HUES48 (cell line): ENCODE data around the gene ALPL.
A peak's percentile ranks its signal among the peaks of the same experiment; 100 is the strongest.

Source experiments
- H3K27ac ChIP-seq: one replicate; pipeline ENCODE4 v1.7.0; 2013; ENCODE audit warnings: low read depth, low read length, inconsistent platforms
- H3K27me3 ChIP-seq: 2 replicates; pipeline ENCODE4 v1.6.1; 2013; ENCODE audit warnings: mild to moderate bottlenecking, low read length; ENCODE audit not compliant: control insufficient read depth, insufficient read depth
- H3K36me3 ChIP-seq: 2 replicates; pipeline ENCODE4 v1.6.1; 2013; ENCODE audit warnings: low read length; ENCODE audit not compliant: control insufficient read depth, insufficient read depth
- H3K4me1 ChIP-seq: 2 replicates; pipeline ENCODE4 v1.6.1; 2013; ENCODE audit warnings: mild to moderate bottlenecking, low read length; ENCODE audit not compliant: control insufficient read depth, insufficient read depth
- H3K4me3 ChIP-seq: 2 replicates; pipeline ENCODE4 v1.5.1; 2013; ENCODE audit warnings: mild to moderate bottlenecking, low read depth, low read length
- H3K9ac ChIP-seq: 2 replicates; pipeline ENCODE4 v1.6.1; 2013; ENCODE audit warnings: mild to moderate bottlenecking, low read depth, low read length, moderate library complexity
- H3K9me3 ChIP-seq: 2 replicates; pipeline ENCODE4 v1.6.1; 2013; ENCODE audit warnings: low read length; ENCODE audit not compliant: control insufficient read depth, insufficient read depth

The ALPL gene

GRCh38 chr1:21601278-21602048 lies 92.2 kb downstream of the ALPL start:
- Histone ChIP-seq H3K27ac (no peak overlapping the region), H3K9me3 (no peaks in the 10 kb centered on the region), H3K9ac (no peak overlapping the region), H3K36me3 (no peaks in the 10 kb centered on the region), H3K4me1 (no peaks in the 10 kb centered on the region), H3K27me3 (no peaks in the 10 kb centered on the region), H3K4me3 (no peak overlapping the region)

GRCh38 chr1:21603177-21604138 lies 94.2 kb downstream of the ALPL start:
- H3K27ac ChIP-seq: no peak overlapping the region
- H3K4me3 ChIP-seq: no peak overlapping the region
- no peak overlapping the region for H3K9ac ChIP-seq
- H3K36me3 ChIP-seq: no peaks in the 10 kb centered on the region
- H3K27me3 ChIP-seq: no peaks in the 10 kb centered on the region
- peaks cover 8% of the 10 kb centered on the region; the same call in 1 of the 2 replicates for H3K4me1 ChIP-seq
- H3K9me3 ChIP-seq: no peaks in the 10 kb centered on the region

GRCh38 chr1:21604208-21604957 lies 95.2 kb downstream of the ALPL start:
- Histone ChIP-seq H3K27me3 (no peaks in the 10 kb centered on the region), H3K4me1 (peaks cover 8% of the 10 kb centered on the region; the same call in 1 of the 2 replicates), H3K27ac (no peak overlapping the region), H3K9ac (no peak overlapping the region), H3K36me3 (no peaks in the 10 kb centered on the region), H3K9me3 (no peaks in the 10 kb centered on the region), H3K4me3 (no peak overlapping the region)

GRCh38 chr1:21605012-21605715 lies 95.9 kb downstream of the ALPL start:
- H3K27me3 ChIP-seq: no peaks in the 10 kb centered on the region
- H3K27ac ChIP-seq: no peak overlapping the region
- H3K36me3 ChIP-seq: no peaks in the 10 kb centered on the region
- H3K9ac ChIP-seq: no peak overlapping the region
- H3K9me3 ChIP-seq: no peaks in the 10 kb centered on the region
- H3K4me3 ChIP-seq: no peak overlapping the region
- H3K4me1 ChIP-seq: peaks cover 8% of the 10 kb centered on the region; the same call in 1 of the 2 replicates

- Histone ChIP-seq H3K4me3 (no peak overlapping the region), H3K4me1 (peaks cover 8% of the 10 kb centered on the region; the same call in 1 of the 2 replicates), H3K27ac (no peak overlapping the region), H3K9me3 (no peaks in the 10 kb centered on the region), H3K9ac (no peak overlapping the region), H3K27me3 (no peaks in the 10 kb centered on the region), H3K36me3 (no peaks in the 10 kb centered on the region)
Observed at GRCh38 chr1:21605964-21606705, 96.9 kb downstream of the ALPL start.

GRCh38 chr1:21607549-21608529 lies 98.6 kb downstream of the ALPL start:
- peaks cover 8% of the 10 kb centered on the region; the same call in 1 of the 2 replicates for H3K4me1 ChIP-seq
- H3K9ac ChIP-seq: no peak overlapping the region
- H3K4me3 ChIP-seq: peak overlapping the region; percentile 14; the same call in 1 of the 2 replicates
- no peaks in the 10 kb centered on the region for H3K27me3 ChIP-seq
- H3K27ac ChIP-seq: no peak overlapping the region
- H3K36me3 ChIP-seq: no peaks in the 10 kb centered on the region
- H3K9me3 ChIP-seq: no peaks in the 10 kb centered on the region

- no peak overlapping the region for H3K4me3 ChIP-seq
- H3K9ac ChIP-seq: no peak overlapping the region
- H3K27me3 ChIP-seq: no peaks in the 10 kb centered on the region
- H3K27ac ChIP-seq: no peak overlapping the region
- H3K36me3 ChIP-seq: no peaks in the 10 kb centered on the region
- H3K9me3 ChIP-seq: no peaks in the 10 kb centered on the region
- H3K4me1 ChIP-seq: peaks cover 8% of the 10 kb centered on the region; the same call in 1 of the 2 replicates
Observed at GRCh38 chr1:21608798-21609197, 99.6 kb downstream of the ALPL start.

GRCh38 chr1:21610027-21610426 lies 100.8 kb downstream of the ALPL start:
- Histone ChIP-seq H3K9ac (no peak overlapping the region), H3K4me1 (peaks cover 8% of the 10 kb centered on the region; the same call in 1 of the 2 replicates), H3K4me3 (no peak overlapping the region), H3K36me3 (no peaks in the 10 kb centered on the region), H3K9me3 (no peaks in the 10 kb centered on the region), H3K27ac (no peak overlapping the region), H3K27me3 (no peaks in the 10 kb centered on the region)
